CD14-positive monocyte (primary cell): ENCODE data around the gene HCCS. TPM values are rescaled to one million over a fixed set of nuclear protein-coding genes. Genes with fewer than 3 reads are reported as not detected.

Source experiments
- DNase-seq, 3 donors: peaks; one replicate each; pipeline ENCODE4 v3.0.0-alpha.2; 2011 to 2022
- H2AFZ ChIP-seq: 2 replicates; pipeline ENCODE4 v1.6.0; 2012; ENCODE audit warnings: mild to moderate bottlenecking, low read depth, low read length, inconsistent platforms; ENCODE audit not compliant: insufficient read depth, poor library complexity, severe bottlenecking
- H3K27ac ChIP-seq, 2 donors: 1 replicate in 1 of 2; 2 replicates in 1 of 2; pipeline ENCODE4 v1.5.1; 2012 to 2013; ENCODE audit warnings: low read length in 2 of 2, control low read depth in 1 of 2, inconsistent platforms in 1 of 2, low read depth in 1 of 2, mild to moderate bottlenecking in 1 of 2
- H3K27me3 ChIP-seq, 2 donors: one replicate each; pipeline versions ENCODE4 v1.6.0 to v1.6.1; 2011 to 2013; ENCODE audit warnings: low read length in 2 of 2; ENCODE audit not compliant: control insufficient read depth in 2 of 2, insufficient read depth in 2 of 2
- H3K36me3 ChIP-seq, 2 donors: replicated peaks in 1 of 2; 1 replicate in 1 of 2; 2 replicates in 1 of 2; pipeline versions ENCODE4 v1.5.1 to v1.6.1; 2012 to 2013; ENCODE audit warnings: low read length in 2 of 2, control low read depth in 1 of 2, inconsistent platforms in 1 of 2, mild to moderate bottlenecking in 1 of 2; ENCODE audit not compliant: insufficient read depth in 2 of 2, control insufficient read depth in 1 of 2
- H3K4me1 ChIP-seq, 2 donors: 1 replicate in 1 of 2; 2 replicates in 1 of 2; pipeline versions ENCODE4 v1.5.1 to v1.6.1; 2012 to 2013; ENCODE audit warnings: low read length in 2 of 2, control low read depth in 1 of 2, inconsistent platforms in 1 of 2, mild to moderate bottlenecking in 1 of 2, moderate library complexity in 1 of 2; ENCODE audit not compliant: insufficient read depth in 2 of 2, control insufficient read depth in 1 of 2
- H3K4me2 ChIP-seq: replicated peaks from 2 replicates; pipeline ENCODE3; 2012; ENCODE audit warnings: low read length, moderate library complexity, mild to moderate bottlenecking; ENCODE audit not compliant: poor library complexity, severe bottlenecking; ENCODE audit errors: extremely low read depth
- H3K4me3 ChIP-seq, 3 experiments: fragments of 200-600 bp in 1 of 3; sonication (generic) in 1 of 3; replicated peaks in 1 of 3; 1 replicate in 2 of 3; 2 replicates in 1 of 3; pipeline ENCODE4 v1.5.1; 2011 to 2013; ENCODE audit warnings: low read length in 3 of 3, mild to moderate bottlenecking in 3 of 3, control low read depth in 2 of 3, low read depth in 2 of 3, inconsistent platforms in 1 of 3, moderate library complexity in 1 of 3
- H3K79me2 ChIP-seq: 2 replicates; pipeline ENCODE4 v1.6.0; 2012; ENCODE audit warnings: mild to moderate bottlenecking, control low read depth, inconsistent platforms, low read length, moderate library complexity; ENCODE audit not compliant: insufficient read depth
- H3K9ac ChIP-seq: 2 replicates; pipeline ENCODE4 v1.6.0; 2017; ENCODE audit warnings: low read length, mild to moderate bottlenecking; ENCODE audit not compliant: insufficient read depth, poor library complexity, severe bottlenecking
- H3K9me3 ChIP-seq, 2 donors: replicated peaks in 1 of 2; 1 replicate in 1 of 2; 2 replicates in 1 of 2; pipeline versions ENCODE4 v1.5.1 to v1.6.1; 2012 to 2013; ENCODE audit warnings: low read length in 2 of 2, control low read depth in 1 of 2; ENCODE audit not compliant: control insufficient read depth in 1 of 2, insufficient read depth in 1 of 2
- H4K20me1 ChIP-seq: 2 replicates; pipeline ENCODE4 v1.6.0; 2012; ENCODE audit warnings: mild to moderate bottlenecking, low read length, control low read depth, moderate library complexity; ENCODE audit not compliant: insufficient read depth
- H3K27ac Mint-ChIP-seq, 7 donors: one replicate each; pipeline ENCODE4 v1.8.0; 2020; ENCODE audit warnings: mild to moderate bottlenecking in 7 of 7, mixed read lengths in 7 of 7, moderate library complexity in 6 of 7, inconsistent platforms in 2 of 7
- H3K27me3 Mint-ChIP-seq, 3 donors: one replicate each; pipeline ENCODE4 v1.8.0; 2021 to 2022; ENCODE audit warnings: low read depth in 3 of 3, mild to moderate bottlenecking in 3 of 3, mixed read lengths in 3 of 3, moderate library complexity in 3 of 3, inconsistent platforms in 1 of 3
- H3K36me3 Mint-ChIP-seq, 2 donors: one replicate each; pipeline ENCODE4 v1.8.0; 2020; ENCODE audit warnings: mixed read lengths in 2 of 2, inconsistent platforms in 1 of 2, mild to moderate bottlenecking in 1 of 2
- H3K4me1 Mint-ChIP-seq: one replicate; pipeline ENCODE4 v1.8.0; 2020; ENCODE audit warnings: mild to moderate bottlenecking, mixed read lengths
- H3K4me3 Mint-ChIP-seq, 2 donors: one replicate each; pipeline ENCODE4 v1.8.0; 2020; ENCODE audit warnings: mild to moderate bottlenecking in 2 of 2, mixed read lengths in 2 of 2, moderate library complexity in 1 of 2
- H3K9me3 Mint-ChIP-seq, 7 donors: one replicate each; pipeline ENCODE4 v1.8.0; 2020 to 2022; ENCODE audit warnings: mixed read lengths in 7 of 7, mild to moderate bottlenecking in 6 of 7, moderate library complexity in 6 of 7, inconsistent platforms in 2 of 7
- WGBS: methylation state at CpG from one replicate; pipeline ENCODE4 v1.1.5; 2013; ENCODE audit warnings: missing lambda C conversion rate; ENCODE audit not compliant: insufficient coverage; 5-methylcytosine and 5-hydroxymethylcytosine counted together
- intact Hi-C, 2 donors: fragments of 100-400 bp; cut with micrococcal nuclease; formaldehyde crosslinking; loops; one replicate each; pipeline versions ENCODE4 v1.15.0 to v1.15.1; 2023
- polyA plus RNA-seq, 3 donors: library from polyadenylated mRNA; depleted of rRNA in 1 of 3; unstranded in 2 of 3; stranded (reverse) in 1 of 3; fragments of 300-500 nt in 2 of 3; fragments of >200 nt in 1 of 3; fragmentation: Illumina TruSeq in 2 of 3; gene quantifications; 1 replicate in 2 of 3; 2 replicates in 1 of 3; pipeline ENCODE4 v1.2.3, GENCODE V29; 2012 to 2021
- TF ChIP-seq, protein P1 (sequence below): fragments of 200-600 bp; IDR thresholded peaks from one replicate; pipeline ENCODE4 v1.8.0; 2022; ENCODE audit warnings: antibody characterized with exemption, mild to moderate bottlenecking

Gene HCCS
- polyA plus RNA-seq, 3 donors, result 15.2 to 52.2 (median 38.9) TPM

DNA sequence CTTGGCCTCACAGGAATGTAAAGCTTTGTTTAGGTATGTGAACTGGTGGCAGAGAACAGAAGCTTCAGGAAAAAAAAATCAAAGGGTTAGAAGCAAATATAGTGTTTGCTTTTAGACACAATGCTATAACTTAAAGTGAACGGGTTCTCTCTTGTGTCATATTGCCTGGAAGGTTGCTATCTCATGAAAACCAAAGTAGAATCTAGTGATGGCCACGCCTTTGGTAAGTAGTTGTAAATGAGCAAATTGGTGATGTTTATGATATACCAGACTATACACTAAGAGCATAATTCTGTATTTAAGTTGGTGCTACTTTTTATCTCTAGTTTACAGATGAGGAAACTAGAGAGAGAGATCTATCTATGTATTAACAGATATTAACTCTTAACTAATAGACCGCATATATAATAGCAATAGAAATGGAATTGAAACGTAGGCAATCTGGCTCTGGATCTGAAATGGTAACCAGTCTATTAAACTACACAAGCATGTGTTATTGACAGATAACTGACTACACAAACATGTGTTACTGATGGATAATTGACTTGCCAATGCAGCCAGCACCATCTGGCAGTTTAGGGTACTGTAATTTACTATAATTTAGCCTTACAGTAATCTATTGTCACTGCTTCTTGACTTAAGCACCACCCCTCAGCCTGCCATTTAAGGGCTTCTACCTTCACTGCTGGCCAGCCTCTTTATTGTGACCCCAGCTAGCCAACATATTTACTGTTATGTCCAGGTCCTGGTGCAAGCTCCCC, 40.8 kb downstream of the HCCS start:
- H3K36me3 Mint-ChIP-seq, result no peaks in the 10 kb centered on the region
- H3K4me3 ChIP-seq, result no peak overlapping the region
- no CpG with 5 or more reads among the region's 4 CpGs for WGBS

GRCh38 chrX:11159149-11159548, 48.0 kb downstream of the HCCS start:
- intact Hi-C loops, result no loop called here
- no peaks in the 10 kb centered on the region for H4K20me1 ChIP-seq
- no peak overlapping the region for H3K27ac ChIP-seq
- Mint-ChIP-seq H3K27ac (no peak overlapping the region), H3K4me1 (no peaks in the 10 kb centered on the region), H3K9me3 (peaks cover 0 to 2% (median 0%) of the 10 kb centered on the region in 7 donors), H3K27me3 (no peaks in the 10 kb centered on the region), H3K36me3 (no peaks in the 10 kb centered on the region), H3K4me3 (no peak overlapping the region)
- TF ChIP-seq, protein P1, sequence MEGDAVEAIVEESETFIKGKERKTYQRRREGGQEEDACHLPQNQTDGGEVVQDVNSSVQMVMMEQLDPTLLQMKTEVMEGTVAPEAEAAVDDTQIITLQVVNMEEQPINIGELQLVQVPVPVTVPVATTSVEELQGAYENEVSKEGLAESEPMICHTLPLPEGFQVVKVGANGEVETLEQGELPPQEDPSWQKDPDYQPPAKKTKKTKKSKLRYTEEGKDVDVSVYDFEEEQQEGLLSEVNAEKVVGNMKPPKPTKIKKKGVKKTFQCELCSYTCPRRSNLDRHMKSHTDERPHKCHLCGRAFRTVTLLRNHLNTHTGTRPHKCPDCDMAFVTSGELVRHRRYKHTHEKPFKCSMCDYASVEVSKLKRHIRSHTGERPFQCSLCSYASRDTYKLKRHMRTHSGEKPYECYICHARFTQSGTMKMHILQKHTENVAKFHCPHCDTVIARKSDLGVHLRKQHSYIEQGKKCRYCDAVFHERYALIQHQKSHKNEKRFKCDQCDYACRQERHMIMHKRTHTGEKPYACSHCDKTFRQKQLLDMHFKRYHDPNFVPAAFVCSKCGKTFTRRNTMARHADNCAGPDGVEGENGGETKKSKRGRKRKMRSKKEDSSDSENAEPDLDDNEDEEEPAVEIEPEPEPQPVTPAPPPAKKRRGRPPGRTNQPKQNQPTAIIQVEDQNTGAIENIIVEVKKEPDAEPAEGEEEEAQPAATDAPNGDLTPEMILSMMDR, result no peak
- H3K4me1 ChIP-seq, result no peaks in the 10 kb centered on the region
- no peak overlapping the region for H3K4me3 ChIP-seq
- H3K9ac ChIP-seq, result no peak overlapping the region
- DNase-seq, result no peak
- no peaks in the 10 kb centered on the region for H3K79me2 ChIP-seq
- no peaks in the 10 kb centered on the region for H3K9me3 ChIP-seq
- no peaks in the 10 kb centered on the region for H3K36me3 ChIP-seq
- no peak overlapping the region for H3K4me2 ChIP-seq
- WGBS, result no CpG with 5 or more reads among the region's 1 CpG
- peaks cover 0 to 2% of the 10 kb centered on the region in 2 donors for H3K27me3 ChIP-seq
- H2AFZ ChIP-seq, result no peak overlapping the region

More for the DNA sequence above, 40.8 kb downstream of the HCCS start:
- Histone ChIP-seq H2AFZ (no peak overlapping the region), H3K36me3 (no peaks in the 10 kb centered on the region), H3K4me1 (no peaks in the 10 kb centered on the region), H3K27ac (no peak overlapping the region), H3K9ac (no peak overlapping the region), H3K27me3 (peaks cover 0 to 3% of the 10 kb centered on the region in 2 donors), H3K4me2 (no peak overlapping the region), H3K79me2 (no peaks in the 10 kb centered on the region), H4K20me1 (no peaks in the 10 kb centered on the region), H3K9me3 (no peaks in the 10 kb centered on the region)
- Mint-ChIP-seq H3K4me1 (no peaks in the 10 kb centered on the region), H3K27me3 (no peaks in the 10 kb centered on the region), H3K27ac (no peak overlapping the region), H3K4me3 (no peak overlapping the region), H3K9me3 (no peaks in the 10 kb centered on the region)
- intact Hi-C loops, result no loop called here
- TF ChIP-seq, protein P1, result no peak
- no peak for DNase-seq
